PFSK-1 (cell line): Measurements from ENCODE around the gene ST8SIA5.

Experiments used
- POLR2AphosphoS5 ChIP-seq: IDR thresholded peaks from 2 replicates; pipeline ENCODE4 v1.6.1; 2012; ENCODE audit warnings: low read depth, mild to moderate bottlenecking, control low read depth, low read length, moderate library complexity
- REST ChIP-seq, 2 experiments: IDR thresholded peaks; 2 replicates each; pipeline versions ENCODE4 v1.6.1 to v1.8.0; 2011 to 2012; ENCODE audit warnings: low read depth in 2 of 2, low read length in 2 of 2, control low read depth in 1 of 2, inconsistent platforms in 1 of 2, mild to moderate bottlenecking in 1 of 2, moderate library complexity in 1 of 2; ENCODE audit not compliant: insufficient read depth in 1 of 2
- TAF1 ChIP-seq: IDR thresholded peaks from 2 replicates; pipeline ENCODE4 v1.6.1; 2012; ENCODE audit warnings: low read length, control low read depth, borderline replicate concordance; ENCODE audit not compliant: insufficient read depth

- TF ChIP-seq REST (IDR thresholded peaks at IDR 0.05; ENCODE audit: insufficient read depth in 1 of 2, low read depth in 2 of 2, low read length in 2 of 2) (no peak), TAF1 (no peak), POLR2AphosphoS5 (no peak)
These were observed 81.7 kb downstream of the ST8SIA5 start for GRCh38 chr18:46675112-46675511.
